B cell (primary cell): Measurements from ENCODE around the gene TNFSF12. TPM values are rescaled to one million over a fixed set of nuclear protein-coding genes. Genes with fewer than 3 reads are reported as not detected.
"Not testable (repeated sequence)": the region's sequence is repeated elsewhere in the genome, so short reads cannot be mapped to it uniquely, and the experiment has no call there.

Source experiments
- ATAC-seq: fragments of 200-7000 bp; cut with Tn5 transposase; one replicate; pipeline ENCODE4 v1.10.0; 2021; ENCODE audit warnings: low read depth, mild to moderate bottlenecking, moderate number of reproducible peaks, moderate library complexity
- CTCF ChIA-PET: fragments of 350-600 bp; sonication (Branson Sonifier 250); formaldehyde crosslinking; loops from one replicate; lab custom pipeline; 2021; ENCODE audit warnings: antibody characterized with exemption, inconsistent platforms; lab: Charles Lee
- POLR2A ChIA-PET: fragments of 350-600 bp; sonication (Branson Sonifier 250); formaldehyde crosslinking; loops from one replicate; lab custom pipeline; 2021; ENCODE audit warnings: antibody characterized with exemption; lab: Charles Lee
- DNase-seq: peaks from one replicate; pipeline ENCODE4 v3.0.0; 2013
- H2AFZ ChIP-seq: 2 replicates; pipeline ENCODE4 v1.6.1; 2012; ENCODE audit warnings: mild to moderate bottlenecking, low read depth, low read length; ENCODE audit not compliant: insufficient read depth, poor library complexity, severe bottlenecking
- H3K27ac ChIP-seq, 2 donors: 1 replicate in 1 of 2; 2 replicates in 1 of 2; pipeline ENCODE4 v1.5.1; 2012 to 2013; ENCODE audit warnings: low read length in 2 of 2, mild to moderate bottlenecking in 2 of 2, moderate library complexity in 1 of 2
- H3K27me3 ChIP-seq, 4 experiments: fragments of 200-600 bp in 1 of 4; sonication (generic) in 1 of 4; replicated peaks in 1 of 4; 1 replicate in 2 of 4; 2 replicates in 2 of 4; pipeline versions ENCODE4 v1.6.1 to v1.7.0; 2013 to 2016; ENCODE audit warnings: low read length in 3 of 4, mild to moderate bottlenecking in 2 of 4, mixed read lengths in 1 of 4, moderate library complexity in 1 of 4; ENCODE audit not compliant: insufficient read depth in 4 of 4, control insufficient read depth in 3 of 4; ENCODE audit errors: control extremely low read depth in 1 of 4
- H3K36me3 ChIP-seq, 2 experiments: replicated peaks in 1 of 2; 1 replicate in 1 of 2; 2 replicates in 1 of 2; pipeline versions ENCODE4 v1.6.1 to v1.7.1; 2013; ENCODE audit warnings: low read length in 1 of 2; ENCODE audit not compliant: insufficient read depth in 2 of 2, control insufficient read depth in 1 of 2; ENCODE audit errors: control extremely low read depth in 1 of 2, extremely low read depth in 1 of 2
- H3K4me1 ChIP-seq, 2 donors: fragments of 200-600 bp in 1 of 2; sonication (generic) in 1 of 2; 1 replicate in 1 of 2; 2 replicates in 1 of 2; pipeline versions ENCODE4 v1.5.1 to v1.6.1; 2013 to 2017; ENCODE audit warnings: low read length in 2 of 2; ENCODE audit not compliant: control insufficient read depth in 2 of 2, insufficient read depth in 2 of 2
- H3K4me2 ChIP-seq: replicated peaks from 2 replicates; pipeline ENCODE3; 2012; ENCODE audit warnings: mild to moderate bottlenecking, low read depth, low read length; ENCODE audit not compliant: poor library complexity, severe bottlenecking
- H3K4me3 ChIP-seq, 5 experiments: fragments of 200-600 bp in 1 of 5; sonication (generic) in 1 of 5; 1 replicate in 3 of 5; 2 replicates in 2 of 5; pipeline versions ENCODE4 v1.5.1 to v1.7.0; 2011 to 2016; ENCODE audit warnings: low read length in 4 of 5, mild to moderate bottlenecking in 4 of 5, low read depth in 2 of 5, control low read depth in 1 of 5, moderate library complexity in 1 of 5; ENCODE audit not compliant: insufficient read depth in 1 of 5; ENCODE audit errors: control extremely low read depth in 1 of 5, extremely low read depth in 1 of 5
- H3K79me2 ChIP-seq: fragments of 200-600 bp; sonication (generic); one replicate; pipeline ENCODE4 v1.6.0; 2016; ENCODE audit warnings: low read length; ENCODE audit not compliant: control insufficient read depth, insufficient read depth
- H3K9ac ChIP-seq: fragments of 200-600 bp; sonication (generic); 2 replicates; pipeline ENCODE4 v1.6.1; 2017; ENCODE audit warnings: mild to moderate bottlenecking, low read length, moderate library complexity
- H3K9me3 ChIP-seq, 3 donors: one replicate each; pipeline versions ENCODE4 v1.6.1 to v1.7.1; 2013; ENCODE audit warnings: low read length in 2 of 3; ENCODE audit not compliant: control insufficient read depth in 2 of 3, insufficient read depth in 1 of 3; ENCODE audit errors: control extremely low read depth in 1 of 3
- H4K20me1 ChIP-seq: 2 replicates; pipeline ENCODE4 v1.6.0; 2012; ENCODE audit warnings: mild to moderate bottlenecking, low read length; ENCODE audit not compliant: insufficient read depth, control insufficient read depth, poor library complexity, severe bottlenecking
- H3K27ac Mint-ChIP-seq: one replicate; pipeline ENCODE4 v1.8.0; 2021; ENCODE audit warnings: mixed read lengths
- H3K27me3 Mint-ChIP-seq: one replicate; pipeline ENCODE4 v1.8.0; 2021; ENCODE audit warnings: mixed read lengths
- H3K4me1 Mint-ChIP-seq: one replicate; pipeline ENCODE4 v1.8.0; 2021; ENCODE audit warnings: mixed read lengths
- H3K4me3 Mint-ChIP-seq: one replicate; pipeline ENCODE4 v1.8.0; 2021; ENCODE audit warnings: mixed read lengths
- H3K9me3 Mint-ChIP-seq: one replicate; pipeline ENCODE4 v1.8.0; 2022; ENCODE audit warnings: mixed read lengths; ENCODE audit not compliant: insufficient read depth
- EZH2 ChIP-seq: IDR thresholded peaks from 2 replicates; pipeline ENCODE4 v1.6.1; 2012; ENCODE audit warnings: borderline replicate concordance, low read depth, mild to moderate bottlenecking, moderate library complexity, low read length; ENCODE audit not compliant: insufficient read depth, poor library complexity, severe bottlenecking
- WGBS: methylation state at CpG from one replicate; pipeline ENCODE4 v1.1.5; 2013; ENCODE audit warnings: missing lambda C conversion rate; ENCODE audit not compliant: insufficient coverage; 5-methylcytosine and 5-hydroxymethylcytosine counted together
- intact Hi-C: fragments of 100-400 bp; cut with micrococcal nuclease; formaldehyde crosslinking; loops from one replicate; pipeline ENCODE4 v1.10.0; 2022
- polyA plus RNA-seq: library from polyadenylated mRNA; depleted of rRNA; stranded (reverse); fragments of >200 nt; gene quantifications from 2 replicates; pipeline ENCODE4 v1.2.3, GENCODE V29; 2012
- total RNA-seq, 2 donors: library from RNA; stranded (reverse); fragments of 120-200 nt in 1 of 2; gene quantifications; 1 replicate in 1 of 2; 2 replicates in 1 of 2; pipeline versions ENCODE4 v1.2.3 to v1.2.4, GENCODE V29; 2013 to 2022
- TF ChIP-seq, protein P1 (sequence below): fragments of 200-600 bp; IDR thresholded peaks from one replicate; pipeline ENCODE4 v1.8.0; 2022; ENCODE audit warnings: antibody characterized with exemption, mild to moderate bottlenecking

Gene TNFSF12
- total and polyA plus RNA-seq, 2 donors (not counting 1 experiment from before 2014, with no cell fraction given), result 40.6 to 53.4 TPM

DNA sequence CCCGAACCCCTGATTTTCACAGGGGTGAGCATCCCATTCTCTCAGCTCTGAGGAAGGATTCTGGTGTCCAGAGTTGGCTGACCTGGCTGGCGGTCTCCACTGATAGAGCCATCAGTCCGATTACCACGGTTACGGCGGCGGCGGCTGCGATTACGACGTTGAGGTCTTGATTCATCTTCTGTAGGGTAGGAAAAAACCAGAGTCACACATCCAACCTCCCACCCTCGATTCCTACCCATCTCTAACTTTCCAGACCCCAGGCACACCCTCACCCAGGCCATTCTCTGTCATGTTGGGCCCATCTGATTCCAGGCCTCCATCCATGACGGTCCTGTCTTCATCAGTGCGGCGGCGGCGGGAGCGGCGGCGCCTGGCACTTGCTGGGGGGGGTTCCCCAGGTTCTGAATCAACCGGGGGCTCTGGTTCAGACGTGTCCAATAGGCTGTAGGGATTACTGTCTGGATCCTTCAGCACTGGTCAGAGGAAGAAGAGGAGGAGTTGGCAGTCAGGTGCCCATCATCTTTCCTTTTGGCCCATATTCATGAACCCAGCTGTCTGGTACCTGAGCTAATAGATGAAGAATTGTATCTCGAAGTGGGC is 43.7 kb downstream of the TNFSF12 start:
- CTCF ChIA-PET, result interaction anchor here (1.0 to 1.5 kb wide), 4 partner anchors 9 to 156 kb away, joined by 3 to 7 read pairs (median 4); partner anchors contain the start of gene MPDU1
- no peaks in the 10 kb centered on the region for H3K79me2 ChIP-seq
- Mint-ChIP-seq H3K9me3 (no peaks in the 10 kb centered on the region), H3K4me3 (no peak overlapping the region), H3K27ac (no peak overlapping the region), H3K27me3 (no peaks in the 10 kb centered on the region), H3K4me1 (peaks cover 2% of the 10 kb centered on the region)
- H3K9me3 ChIP-seq, result no peaks in the 10 kb centered on the region
- H3K4me3 ChIP-seq, result no peak overlapping the region
- no peak overlapping the region for H3K27ac ChIP-seq
- H2AFZ ChIP-seq, result no peak overlapping the region
- POLR2A ChIA-PET, result no interaction called here
- no peaks in the 10 kb centered on the region for H3K27me3 ChIP-seq
- TF ChIP-seq, protein P1, sequence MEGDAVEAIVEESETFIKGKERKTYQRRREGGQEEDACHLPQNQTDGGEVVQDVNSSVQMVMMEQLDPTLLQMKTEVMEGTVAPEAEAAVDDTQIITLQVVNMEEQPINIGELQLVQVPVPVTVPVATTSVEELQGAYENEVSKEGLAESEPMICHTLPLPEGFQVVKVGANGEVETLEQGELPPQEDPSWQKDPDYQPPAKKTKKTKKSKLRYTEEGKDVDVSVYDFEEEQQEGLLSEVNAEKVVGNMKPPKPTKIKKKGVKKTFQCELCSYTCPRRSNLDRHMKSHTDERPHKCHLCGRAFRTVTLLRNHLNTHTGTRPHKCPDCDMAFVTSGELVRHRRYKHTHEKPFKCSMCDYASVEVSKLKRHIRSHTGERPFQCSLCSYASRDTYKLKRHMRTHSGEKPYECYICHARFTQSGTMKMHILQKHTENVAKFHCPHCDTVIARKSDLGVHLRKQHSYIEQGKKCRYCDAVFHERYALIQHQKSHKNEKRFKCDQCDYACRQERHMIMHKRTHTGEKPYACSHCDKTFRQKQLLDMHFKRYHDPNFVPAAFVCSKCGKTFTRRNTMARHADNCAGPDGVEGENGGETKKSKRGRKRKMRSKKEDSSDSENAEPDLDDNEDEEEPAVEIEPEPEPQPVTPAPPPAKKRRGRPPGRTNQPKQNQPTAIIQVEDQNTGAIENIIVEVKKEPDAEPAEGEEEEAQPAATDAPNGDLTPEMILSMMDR, result no peak
- TF ChIP-seq EZH2, result no peak
- DNase-seq (no peak), ATAC-seq (no peak)
- peaks cover 0 to 7% of the 10 kb centered on the region in 2 donors for H3K4me1 ChIP-seq
- intact Hi-C loops, result no loop called here
- H3K9ac ChIP-seq, result no peak overlapping the region
- no peaks in the 10 kb centered on the region for H4K20me1 ChIP-seq
- over 99% methylated on average over 11 of the region's 23 CpGs for WGBS
- peaks cover 0 to 66% of the 10 kb centered on the region in 2 experiments for H3K36me3 ChIP-seq
- H3K4me2 ChIP-seq, result no peak overlapping the region

DNA sequence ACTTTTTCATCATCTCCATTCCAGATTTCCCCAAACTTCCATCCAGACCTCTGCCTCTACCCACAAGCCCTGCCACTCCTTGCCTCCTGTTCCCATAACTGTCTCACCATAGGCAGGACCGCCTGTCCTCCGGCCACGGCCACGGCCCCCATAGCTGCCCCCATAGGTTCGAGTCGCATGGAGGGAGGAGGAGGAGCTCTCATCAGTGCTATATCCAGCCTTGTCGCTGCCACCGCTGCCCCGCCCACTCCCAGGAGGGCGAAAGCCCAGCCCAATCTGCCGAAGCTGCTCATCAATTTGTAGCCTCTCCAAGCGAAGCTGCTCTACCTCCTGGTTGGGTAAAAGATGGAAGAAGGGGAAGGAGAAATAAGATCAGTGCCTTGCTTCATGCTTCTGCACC is 44.4 kb downstream of the TNFSF12 start:
- Histone ChIP-seq H3K27me3 (no peaks in the 10 kb centered on the region), H4K20me1 (no peaks in the 10 kb centered on the region), H3K9ac (no peak overlapping the region), H2AFZ (no peak overlapping the region), H3K36me3 (peaks cover 0 to 62% of the 10 kb centered on the region in 2 experiments), H3K4me1 (peaks cover 0 to 7% of the 10 kb centered on the region in 2 donors), H3K27ac (no peak overlapping the region), H3K9me3 (no peaks in the 10 kb centered on the region), H3K4me2 (no peak overlapping the region), H3K4me3 (no peak overlapping the region), H3K79me2 (no peaks in the 10 kb centered on the region)
- no peak for ATAC-seq
- H3K4me3 Mint-ChIP-seq, result no peak overlapping the region
- H3K27ac Mint-ChIP-seq, result peak overlapping the region; percentile 67
- DNase-seq, result no peak
- ChIA-PET CTCF (interaction anchor here (1.0 to 1.3 kb wide), 3 partner anchors 74 to 156 kb away, joined by 3 to 4 read pairs (median 4); no protein-coding TSS in a partner anchor), POLR2A (no interaction called here)
- intact Hi-C loops, result no loop called here
- peaks cover 2% of the 10 kb centered on the region for H3K4me1 Mint-ChIP-seq
- WGBS, result 97% methylated on average over 5 of the region's 12 CpGs
- no peaks in the 10 kb centered on the region for H3K27me3 Mint-ChIP-seq
- no peak for TF ChIP-seq EZH2
- TF ChIP-seq, protein P1, result no peak
- H3K9me3 Mint-ChIP-seq, result no peaks in the 10 kb centered on the region

DNA sequence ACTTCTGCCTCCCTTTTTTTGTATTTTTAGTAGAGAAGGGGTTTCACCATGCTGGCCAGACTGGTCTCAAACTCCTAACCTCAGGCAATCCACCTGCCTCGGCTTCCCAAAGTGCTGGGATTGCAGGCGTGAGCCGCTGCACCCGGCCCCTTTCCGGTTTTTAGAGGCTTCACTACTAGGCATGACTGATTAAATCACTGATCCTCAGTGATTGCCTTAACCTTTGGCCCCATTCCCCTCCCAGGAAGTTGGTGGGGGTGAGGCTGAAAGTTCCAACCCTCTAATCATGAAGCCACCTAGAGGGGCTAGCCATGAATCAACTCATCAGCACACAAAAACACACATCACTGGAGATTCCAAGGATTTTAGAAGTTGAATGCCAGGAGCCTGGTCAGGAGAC is 48.7 kb downstream of the TNFSF12 start:
- H3K4me3 ChIP-seq, H3K9ac ChIP-seq, H3K4me3 Mint-ChIP-seq, H2AFZ ChIP-seq, H3K27ac Mint-ChIP-seq, ATAC-seq, H3K4me2 ChIP-seq, POLR2A ChIA-PET, CTCF ChIA-PET, H3K9me3 ChIP-seq, H3K79me2 ChIP-seq, H3K4me1 Mint-ChIP-seq, H3K9me3 Mint-ChIP-seq, H3K27me3 Mint-ChIP-seq, H4K20me1 ChIP-seq, H3K4me1 ChIP-seq, H3K27me3 ChIP-seq, H3K27ac ChIP-seq, DNase-seq, intact Hi-C loops: not testable (repeated sequence)
- WGBS, result no CpG with 5 or more reads among the region's 5 CpGs
- peaks cover 3 to 75% of the 10 kb centered on the region in 2 experiments for H3K36me3 ChIP-seq
